Naive thymus-derived CD8-positive, alpha-beta T cell (primary cell): ENCODE data around the gene SLC10A2. TPM values are rescaled to one million over a fixed set of nuclear protein-coding genes. Genes with fewer than 3 reads are reported as not detected.

ENCODE experiments used
- ATAC-seq, 2 donors: fragments of 150-1000 bp; cut with Tn5 transposase in 1 of 2; sonication (Bioruptor Pico), chemical (Tn5 transposase) in 1 of 2; 1 replicate in 1 of 2; 2 replicates in 1 of 2; pipeline ENCODE4 v1.10.0; 2021; ENCODE audit warnings: mild to moderate bottlenecking in 2 of 2, moderate library complexity in 2 of 2
- POLR2A ChIA-PET: fragments of 350-600 bp; sonication (Branson Sonifier 250); formaldehyde crosslinking; loops from one replicate; lab custom pipeline; 2021; ENCODE audit warnings: antibody characterized with exemption; lab: Charles Lee
- DNase-seq, 10 donors: peaks; one replicate each; pipeline versions ENCODE4 v3.0.0 to v3.0.0-alpha.2; 2020 to 2022
- H3K27ac Mint-ChIP-seq, 10 donors: one replicate each; pipeline ENCODE4 v1.8.0; 2020 to 2022; ENCODE audit warnings: mild to moderate bottlenecking in 10 of 10, mixed read lengths in 10 of 10, moderate library complexity in 4 of 10, inconsistent platforms in 1 of 10
- H3K27me3 Mint-ChIP-seq, 5 donors: one replicate each; pipeline ENCODE4 v1.8.0; 2021 to 2022; ENCODE audit warnings: mixed read lengths in 5 of 5
- H3K36me3 Mint-ChIP-seq, 3 donors: one replicate each; pipeline ENCODE4 v1.8.0; 2020 to 2022; ENCODE audit warnings: mixed read lengths in 3 of 3, mild to moderate bottlenecking in 2 of 3, inconsistent platforms in 1 of 3
- H3K4me1 Mint-ChIP-seq, 4 donors: one replicate each; pipeline ENCODE4 v1.8.0; 2021 to 2022; ENCODE audit warnings: mixed read lengths in 4 of 4
- H3K4me3 Mint-ChIP-seq, 10 donors: one replicate each; pipeline ENCODE4 v1.8.0; 2020 to 2022; ENCODE audit warnings: mild to moderate bottlenecking in 10 of 10, mixed read lengths in 10 of 10, moderate library complexity in 6 of 10, inconsistent platforms in 1 of 10
- H3K9me3 Mint-ChIP-seq, 9 donors: one replicate each; pipeline ENCODE4 v1.8.0; 2020 to 2022; ENCODE audit warnings: mixed read lengths in 9 of 9, mild to moderate bottlenecking in 3 of 9, inconsistent platforms in 1 of 9, moderate library complexity in 1 of 9
- polyA plus RNA-seq, 3 donors: library from polyadenylated mRNA; unstranded; fragments of 300-500 nt; fragmentation: Illumina TruSeq; gene quantifications; one replicate each; pipeline ENCODE4 v1.2.3, GENCODE V29; 2021
- total RNA-seq, 8 experiments: library from RNA in 2 of 8; stranded (reverse) in 2 of 8; gene quantifications; one replicate each; pipeline ENCODE4 v1.2.3 and lab custom pipeline; 2021 to 2026

Gene SLC10A2
- total and polyA plus RNA-seq, 5 experiments from 2014 or later = not detected

DNA sequence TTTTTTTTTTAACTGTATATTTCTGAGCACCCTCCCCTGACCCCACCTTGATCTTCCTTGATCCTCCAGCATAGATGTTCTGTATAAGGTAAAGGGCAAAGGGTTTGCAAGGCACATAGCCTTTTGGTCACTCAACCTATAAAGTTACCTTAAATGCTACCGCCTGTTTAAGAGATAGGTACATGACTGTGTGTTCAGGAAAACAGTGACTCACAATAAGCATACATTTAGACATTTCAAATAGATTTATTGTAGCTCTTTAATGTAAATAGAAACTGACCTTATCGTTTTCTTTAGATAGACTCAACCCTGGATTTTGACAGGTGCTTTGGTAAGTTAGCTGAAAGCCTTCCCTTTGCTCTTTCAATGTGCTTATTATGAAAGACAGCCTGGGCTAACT lies 15.2 kb upstream of the SLC10A2 start:
- Mint-ChIP-seq H3K9me3 (peaks cover 0 to 8% (median 0%) of the 10 kb centered on the region in 9 donors), H3K36me3 (no peaks in the 10 kb centered on the region), H3K4me1 (peaks cover 0 to 9% (median 0%) of the 10 kb centered on the region in 4 donors), H3K27ac (no peak overlapping the region), H3K27me3 (peaks cover 4 to 18% (median 12%) of the 10 kb centered on the region in 5 donors), H3K4me3 (no peak overlapping the region)
- ATAC-seq = no peak
- no peak for DNase-seq
- POLR2A ChIA-PET = no interaction called here

DNA sequence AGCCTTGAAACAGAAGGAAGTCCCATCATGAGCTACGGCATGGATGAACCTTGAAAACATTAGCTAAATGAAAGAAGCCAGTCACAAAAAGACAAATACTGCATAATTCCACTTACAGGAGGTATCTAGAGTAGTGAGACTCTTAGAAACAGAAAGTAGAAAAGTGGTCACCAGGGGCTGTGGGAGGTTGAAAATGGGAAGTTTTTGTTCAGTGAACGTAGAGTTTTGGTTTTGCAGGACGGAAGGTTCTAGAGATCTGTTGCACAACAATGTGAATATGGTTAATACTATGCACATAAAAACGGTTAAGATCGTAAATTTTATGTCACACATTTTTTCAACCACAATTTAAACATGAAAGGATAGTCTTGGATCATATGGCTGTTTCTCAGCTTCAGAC lies 11.9 kb upstream of the SLC10A2 start:
- Mint-ChIP-seq H3K4me1 (peaks cover 0 to 9% (median 0%) of the 10 kb centered on the region in 4 donors), H3K36me3 (no peaks in the 10 kb centered on the region), H3K9me3 (peaks cover 0 to 8% (median 0%) of the 10 kb centered on the region in 9 donors), H3K27ac (no peak overlapping the region), H3K4me3 (peak overlapping the region in 1 of 10 donors; percentile 41), H3K27me3 (peaks cover 4 to 23% (median 12%) of the 10 kb centered on the region in 5 donors)
- POLR2A ChIA-PET = no interaction called here
- DNase-seq = no peak
- no peak for ATAC-seq

GRCh38 chr13:103068836-103069235 lies 2.6 kb upstream of the SLC10A2 start:
- no peak for ATAC-seq
- Mint-ChIP-seq H3K4me3 (no peak overlapping the region), H3K27me3 (peaks cover 0 to 17% (median 2%) of the 10 kb centered on the region in 5 donors), H3K27ac (no peak overlapping the region), H3K36me3 (no peaks in the 10 kb centered on the region), H3K9me3 (peaks cover 0 to 15% (median 0%) of the 10 kb centered on the region in 9 donors), H3K4me1 (no peaks in the 10 kb centered on the region)
- DNase-seq = no peak
- POLR2A ChIA-PET = no interaction called here

DNA sequence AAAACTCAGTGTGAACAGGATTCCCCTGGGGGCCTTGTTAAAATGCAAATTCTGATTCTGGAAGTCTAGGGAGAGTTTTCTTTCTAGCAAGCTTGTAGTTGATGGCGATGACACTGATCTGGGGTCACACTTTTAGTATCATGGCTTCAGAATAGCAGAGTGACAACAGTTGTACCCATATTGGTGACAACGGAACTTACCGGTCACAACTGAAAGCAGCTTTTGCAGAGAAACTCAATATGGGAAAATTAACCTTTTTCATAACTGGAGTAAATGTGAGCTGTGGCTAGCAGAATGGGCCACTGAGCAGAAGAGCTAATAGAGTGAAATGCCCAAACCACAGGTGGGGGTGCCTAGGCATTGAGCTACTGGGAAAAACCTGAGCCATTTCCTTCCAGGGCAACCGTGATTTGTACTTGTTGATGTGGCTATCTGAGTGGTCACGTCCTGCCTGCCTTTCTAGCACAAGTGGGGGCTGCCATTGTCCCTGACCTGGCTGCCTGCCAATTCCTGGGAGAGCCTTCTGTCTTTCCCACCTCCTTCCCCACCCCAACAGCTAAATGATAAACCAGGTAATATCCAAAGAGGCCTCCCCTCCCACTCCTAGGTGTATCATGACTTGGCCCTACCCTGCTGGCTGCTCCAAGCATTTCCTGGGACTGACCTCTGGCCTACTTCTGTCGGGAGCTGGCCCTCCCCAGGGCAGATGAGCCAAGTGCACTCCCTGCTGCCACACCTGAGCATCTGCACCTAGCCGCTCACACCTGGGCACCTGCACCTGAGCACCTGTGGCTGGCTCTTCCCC lies 1.7 kb upstream of the SLC10A2 start:
- POLR2A ChIA-PET = no interaction called here
- Mint-ChIP-seq H3K27ac (no peak overlapping the region), H3K36me3 (no peaks in the 10 kb centered on the region), H3K4me3 (no peak overlapping the region), H3K4me1 (no peaks in the 10 kb centered on the region), H3K27me3 (peaks cover 0 to 19% (median 2%) of the 10 kb centered on the region in 5 donors), H3K9me3 (peaks cover 0 to 15% (median 0%) of the 10 kb centered on the region in 9 donors)
- DNase-seq (no peak), ATAC-seq (no peak)

- no peak overlapping the region for H3K4me3 Mint-ChIP-seq
- no peak for DNase-seq
- H3K27me3 Mint-ChIP-seq = peaks cover 0 to 25% (median 2%) of the 10 kb centered on the region in 5 donors
- no peak overlapping the region for H3K27ac Mint-ChIP-seq
- no peaks in the 10 kb centered on the region for H3K4me1 Mint-ChIP-seq
- ATAC-seq = no peak
- POLR2A ChIA-PET = no interaction called here
- no peaks in the 10 kb centered on the region for H3K36me3 Mint-ChIP-seq
- peaks cover 0 to 15% (median 0%) of the 10 kb centered on the region in 9 donors for H3K9me3 Mint-ChIP-seq
These were observed 646 bp upstream of the SLC10A2 start for GRCh38 chr13:103066781-103067345.

DNA sequence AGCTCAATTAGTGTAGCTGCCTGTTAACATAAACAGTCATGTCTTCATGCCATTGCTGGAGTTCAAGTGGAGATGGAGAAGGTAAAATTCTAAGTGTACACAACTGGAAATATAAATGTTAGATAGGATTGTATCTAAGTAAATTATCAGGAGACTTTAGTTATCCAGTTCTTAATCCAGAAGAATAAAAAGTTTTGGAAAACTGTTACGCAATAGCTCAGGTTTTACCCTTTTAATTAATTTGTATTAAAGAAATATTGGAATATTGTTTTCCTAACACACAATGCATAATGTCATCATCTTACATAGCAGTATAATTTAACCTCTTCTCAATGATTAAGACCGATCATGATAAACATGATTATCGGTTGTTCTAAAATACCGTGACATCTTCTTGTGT lies 2.8 kb downstream of the SLC10A2 start:
- peaks cover 0 to 24% (median 4%) of the 10 kb centered on the region in 5 donors for H3K27me3 Mint-ChIP-seq
- no peak overlapping the region for H3K27ac Mint-ChIP-seq
- H3K4me3 Mint-ChIP-seq = no peak overlapping the region
- no peak for DNase-seq
- no peaks in the 10 kb centered on the region for H3K4me1 Mint-ChIP-seq
- ATAC-seq = no peak
- H3K36me3 Mint-ChIP-seq = no peaks in the 10 kb centered on the region
- POLR2A ChIA-PET = no interaction called here
- peaks cover 0 to 12% (median 5%) of the 10 kb centered on the region in 9 donors for H3K9me3 Mint-ChIP-seq

- Mint-ChIP-seq H3K27ac (no peak overlapping the region), H3K9me3 (peaks cover under 1 to 23% (median 7%) of the 10 kb centered on the region in 9 donors), H3K27me3 (peaks cover 0 to 15% (median 4%) of the 10 kb centered on the region in 5 donors), H3K36me3 (no peaks in the 10 kb centered on the region), H3K4me3 (no peak overlapping the region), H3K4me1 (no peaks in the 10 kb centered on the region)
- POLR2A ChIA-PET = no interaction called here
- DNase-seq (no peak), ATAC-seq (no peak)
These were observed 4.1 kb downstream of the SLC10A2 start for GRCh38 chr13:103062079-103062478.

GRCh38 chr13:103056008-103056407 lies 10.2 kb downstream of the SLC10A2 start:
- H3K27me3 Mint-ChIP-seq = peaks cover 0 to 8% (median 0%) of the 10 kb centered on the region in 5 donors
- peaks cover 0 to 16% (median 0%) of the 10 kb centered on the region in 3 donors for H3K36me3 Mint-ChIP-seq
- POLR2A ChIA-PET = no interaction called here
- no peak for ATAC-seq
- DNase-seq = no peak
- H3K4me1 Mint-ChIP-seq = no peaks in the 10 kb centered on the region
- no peak overlapping the region for H3K4me3 Mint-ChIP-seq
- peaks cover 10 to 58% (median 25%) of the 10 kb centered on the region in 9 donors for H3K9me3 Mint-ChIP-seq
- no peak overlapping the region for H3K27ac Mint-ChIP-seq

- H3K4me1 Mint-ChIP-seq = no peaks in the 10 kb centered on the region
- no peak overlapping the region for H3K4me3 Mint-ChIP-seq
- peaks cover 10 to 58% (median 28%) of the 10 kb centered on the region in 9 donors for H3K9me3 Mint-ChIP-seq
- POLR2A ChIA-PET = no interaction called here
- H3K27me3 Mint-ChIP-seq = peaks cover 0 to 9% (median 4%) of the 10 kb centered on the region in 5 donors
- no peak for DNase-seq
- H3K36me3 Mint-ChIP-seq = peaks cover 0 to 16% (median 0%) of the 10 kb centered on the region in 3 donors
- no peak overlapping the region for H3K27ac Mint-ChIP-seq
- ATAC-seq = no peak
These were observed 11.1 kb downstream of the SLC10A2 start for GRCh38 chr13:103055166-103055565.

DNA sequence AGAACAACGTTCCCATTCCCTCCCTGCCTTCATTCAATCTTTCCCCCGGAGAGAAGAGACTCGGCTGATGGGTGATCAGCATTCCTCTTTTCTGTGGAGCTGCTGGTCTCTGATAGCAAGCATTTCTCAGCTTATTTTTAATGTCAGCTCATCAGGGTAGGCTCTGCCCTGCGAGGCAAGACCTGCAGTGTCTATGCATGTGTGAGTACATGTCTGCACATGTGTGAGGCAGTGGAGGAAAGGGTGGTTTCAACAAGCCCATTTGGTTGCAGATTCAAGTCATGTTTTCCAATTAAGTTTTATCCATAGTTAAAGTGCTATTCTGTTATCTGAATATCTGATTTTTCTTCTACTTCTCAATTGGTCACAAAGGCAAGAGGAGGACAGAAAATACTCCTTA lies 19.5 kb downstream of the SLC10A2 start:
- Mint-ChIP-seq H3K4me3 (no peak overlapping the region), H3K4me1 (no peaks in the 10 kb centered on the region), H3K9me3 (peaks cover 0 to 3% (median 0%) of the 10 kb centered on the region in 9 donors), H3K27me3 (peaks cover 0 to 11% (median 2%) of the 10 kb centered on the region in 5 donors), H3K36me3 (no peaks in the 10 kb centered on the region), H3K27ac (no peak overlapping the region)
- ATAC-seq (no peak), DNase-seq (no peak)
- POLR2A ChIA-PET = no interaction called here

GRCh38 chr13:103044056-103044455 lies 22.2 kb downstream of the SLC10A2 start:
- DNase-seq (no peak), ATAC-seq (no peak)
- no peaks in the 10 kb centered on the region for H3K9me3 Mint-ChIP-seq
- no peak overlapping the region for H3K4me3 Mint-ChIP-seq
- POLR2A ChIA-PET = no interaction called here
- H3K27me3 Mint-ChIP-seq = peaks cover 0 to 6% (median 1%) of the 10 kb centered on the region in 5 donors
- no peaks in the 10 kb centered on the region for H3K36me3 Mint-ChIP-seq
- H3K27ac Mint-ChIP-seq = no peak overlapping the region
- no peaks in the 10 kb centered on the region for H3K4me1 Mint-ChIP-seq

DNA sequence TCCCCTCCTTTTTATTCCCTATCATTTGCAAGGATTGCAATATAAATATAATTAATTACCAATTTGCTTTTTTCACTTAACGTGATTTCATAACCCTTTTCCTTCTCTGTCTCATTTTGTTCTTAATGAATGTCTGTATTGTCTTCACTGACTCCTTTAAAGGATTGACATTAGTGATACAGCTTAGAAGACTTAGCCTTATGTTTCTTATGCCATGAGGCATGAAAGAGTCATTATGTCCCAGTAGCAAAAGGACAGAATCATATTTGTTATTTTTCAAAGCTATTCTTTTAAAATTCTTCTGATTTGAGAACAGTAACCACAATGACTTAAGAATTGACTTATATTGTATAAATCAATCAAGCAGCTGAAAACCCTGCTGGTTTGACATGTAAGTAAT lies 26.2 kb downstream of the SLC10A2 start:
- no peak for DNase-seq
- H3K9me3 Mint-ChIP-seq = no peaks in the 10 kb centered on the region
- H3K4me3 Mint-ChIP-seq = no peak overlapping the region
- peaks cover 0 to 2% (median 0%) of the 10 kb centered on the region in 5 donors for H3K27me3 Mint-ChIP-seq
- POLR2A ChIA-PET = no interaction called here
- no peak overlapping the region for H3K27ac Mint-ChIP-seq
- ATAC-seq = no peak
- no peaks in the 10 kb centered on the region for H3K4me1 Mint-ChIP-seq
- no peaks in the 10 kb centered on the region for H3K36me3 Mint-ChIP-seq

DNA sequence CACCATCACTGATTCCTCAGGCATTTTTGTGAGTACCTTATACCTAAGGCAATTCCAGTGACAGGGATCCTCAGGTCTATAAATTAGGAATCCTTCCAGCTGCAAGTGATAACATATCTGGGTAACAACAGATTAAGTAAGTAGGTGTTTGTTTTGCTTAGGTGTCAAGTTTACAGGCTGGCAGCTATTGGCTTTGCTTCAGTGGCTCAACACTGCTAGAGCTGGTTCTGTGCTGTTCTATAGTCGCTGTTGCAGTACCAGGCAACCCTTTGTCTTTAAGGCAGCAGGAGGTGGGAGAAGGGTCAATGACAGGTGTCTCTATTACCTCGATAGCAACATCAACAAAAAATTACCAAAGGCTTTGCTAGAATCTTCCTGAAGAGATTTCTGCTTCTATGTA lies 27.0 kb downstream of the SLC10A2 start:
- no peaks in the 10 kb centered on the region for H3K36me3 Mint-ChIP-seq
- no peak overlapping the region for H3K4me3 Mint-ChIP-seq
- POLR2A ChIA-PET = no interaction called here
- peaks cover 0 to under 1% (median 0%) of the 10 kb centered on the region in 4 donors for H3K4me1 Mint-ChIP-seq
- H3K9me3 Mint-ChIP-seq = no peaks in the 10 kb centered on the region
- ATAC-seq (no peak), DNase-seq (no peak)
- no peak overlapping the region for H3K27ac Mint-ChIP-seq
- H3K27me3 Mint-ChIP-seq = no peaks in the 10 kb centered on the region
